ENCODE data around the gene SPATA32.

- TF ChIP-seq CTCF (IDR thresholded peaks at IDR 0.05) (no peak), POLR2A (IDR thresholded peaks at IDR 0.05) (no peak)
Observed at GRCh38 chr17:45229681-45230409, 32.0 kb downstream of the SPATA32 start.

Measured in uterus (tissue), 2 donors.